GM12878 (cell line): ENCODE measurements around the gene PAQR8. TPM values are rescaled to one million over a fixed set of nuclear protein-coding genes. Genes with fewer than 3 reads are reported as not detected.

Experiments
- ATAC-seq: fragments of 200-7000 bp; cut with Tn5 transposase; 3 replicates; pipeline ENCODE4 v1.9.1; 2020; ENCODE audit warnings: mild to moderate bottlenecking, moderate library complexity
- BruUV-seq: library from RNA; stranded (reverse); fragments of 400-500 nt; replicated peaks from 2 replicates; lab custom pipeline; 2021; lab: Mats Ljungman, UMichigan
- CTCF ChIA-PET: fragments of 300-600 bp; sonication (Branson Sonifier 250); formaldehyde crosslinking; extraction: SDS; loops from one replicate; lab custom pipeline; 2021; ENCODE audit warnings: inconsistent platforms; lab: Yijun Ruan, JAX
- POLR2A ChIA-PET: fragments of 350-600 bp; formaldehyde crosslinking; extraction: SDS; loops from one replicate; lab custom pipeline; 2021; ENCODE audit warnings: inconsistent platforms; lab: Charles Lee
- RAD21 ChIA-PET: fragments of 300-600 bp; sonication (Branson Sonifier 250); formaldehyde crosslinking; loops from one replicate; lab custom pipeline; 2023; ENCODE audit warnings: antibody characterized with exemption; ENCODE audit not compliant: unreplicated experiment; lab: Charles Lee
- SMC1A ChIA-PET: fragments of 300-600 bp; sonication (Branson Sonifier 250); formaldehyde crosslinking; loops from one replicate; lab custom pipeline; 2023; ENCODE audit not compliant: unreplicated experiment, uncharacterized antibody; lab: Charles Lee
- DNase-seq: peaks from one replicate; pipeline ENCODE4 v3.0.0-alpha.2; 2011; ENCODE audit warnings: low read depth, low spot score
- FAIRE-seq: peaks from 3 replicates; lab custom pipeline; 2011; peaks lifted over from hg19 to GRCh38; lab: Jason Lieb, UNC
- H2AFZ ChIP-seq: 2 replicates; pipeline ENCODE4 v1.6.0; 2011; ENCODE audit warnings: low read depth, low read length, control low read depth; ENCODE audit not compliant: control insufficient read depth
- H3K27ac ChIP-seq: 2 replicates; pipeline ENCODE4 v1.5.1; 2011; ENCODE audit warnings: control low read depth; ENCODE audit not compliant: control insufficient read depth, insufficient read depth
- H3K27me3 ChIP-seq, 2 experiments: replicated peaks in 1 of 2; 2 replicates each; pipeline versions ENCODE4 v1.6.0 to v1.6.1; 2011; ENCODE audit warnings: low read length in 1 of 2; ENCODE audit not compliant: control insufficient read depth in 2 of 2, insufficient read depth in 2 of 2
- H3K36me3 ChIP-seq, 2 experiments: 2 replicates each; pipeline ENCODE4 v1.5.1; 2011; ENCODE audit warnings: low read length in 1 of 2; ENCODE audit not compliant: control insufficient read depth in 2 of 2, insufficient read depth in 2 of 2
- H3K4me1 ChIP-seq: 2 replicates; pipeline ENCODE4 v1.6.1; 2011; ENCODE audit warnings: mild to moderate bottlenecking, low read length, moderate library complexity, mixed read lengths; ENCODE audit not compliant: control insufficient read depth, insufficient read depth
- H3K4me2 ChIP-seq: 2 replicates; pipeline ENCODE4 v1.6.0; 2011; ENCODE audit warnings: control low read depth; ENCODE audit not compliant: control insufficient read depth, insufficient read depth
- H3K4me3 ChIP-seq: fragments of 200-600 bp; sonication (generic); 2 replicates; pipeline ENCODE4 v1.5.1; 2016
- H3K79me2 ChIP-seq: 2 replicates; pipeline ENCODE4 v1.6.0; 2011; ENCODE audit warnings: low read length; ENCODE audit not compliant: control insufficient read depth, insufficient read depth
- H3K9ac ChIP-seq: 2 replicates; pipeline ENCODE4 v1.8.0; 2011; ENCODE audit warnings: low read length, control low read depth, mixed read lengths; ENCODE audit not compliant: control insufficient read depth, insufficient read depth
- H3K9me3 ChIP-seq: replicated peaks from 3 replicates; pipeline ENCODE4 v1.5.1; 2011; ENCODE audit warnings: mild to moderate bottlenecking, low read length; ENCODE audit not compliant: control insufficient read depth, insufficient read depth
- H4K20me1 ChIP-seq: 2 replicates; pipeline ENCODE4 v1.6.0; 2011; ENCODE audit not compliant: control insufficient read depth, insufficient read depth
- ATF3 ChIP-seq: IDR thresholded peaks from 2 replicates; pipeline ENCODE4 v1.6.1; 2011; ENCODE audit warnings: low read depth, mild to moderate bottlenecking, low read length, moderate library complexity, borderline replicate concordance; ENCODE audit errors: extremely low read depth
- SKIL ChIP-seq: fragments of 450-650 bp; IDR thresholded peaks from 2 replicates; pipeline ENCODE4 v1.6.1; 2017; ENCODE audit warnings: mild to moderate bottlenecking, low read depth, inconsistent platforms; ENCODE audit not compliant: poor library complexity, severe bottlenecking
- SP1 ChIP-seq: IDR thresholded peaks from one replicate; pipeline ENCODE4 v1.6.1; 2011; ENCODE audit warnings: low read depth, low read length
- WGBS: methylation state at CpG from one replicate; pipeline ENCODE4 v1.1.6; 2016; ENCODE audit warnings: low lambda C conversion rate; ENCODE audit not compliant: insufficient replicate concordance, insufficient coverage; ENCODE audit errors: missing lambda C conversion rate; 5-methylcytosine and 5-hydroxymethylcytosine counted together
- in situ Hi-C: fragments of 300-500 bp; cut with MboI; formaldehyde crosslinking; loops from 9 replicates; pipeline ENCODE4 v1.14.3; 2018; ENCODE audit warnings: mixed read lengths
- intact Hi-C: fragments of 100-400 bp; cut with micrococcal nuclease; formaldehyde crosslinking; loops from one replicate; pipeline ENCODE4 v1.14.2; 2022; ENCODE audit not compliant: unreplicated experiment
- polyA plus RNA-seq, 11 experiments: library from polyadenylated mRNA; depleted of rRNA in 4 of 11; unstranded in 6 of 11; stranded (reverse) in 5 of 11; fragments of >200 nt; fragmentation: Nextera tagmentation in 4 of 11; fragmentation: Illumina TruSeq in 1 of 11; extraction: Ambion mirVana in 4 of 11; extraction: Trizol in 1 of 11; gene quantifications; 1 replicate in 1 of 11; 2 replicates in 10 of 11; pipeline versions ENCODE4 v1.2.1 to v1.2.3, GENCODE V29; 2011 to 2016; ENCODE audit warnings: inconsistent platforms in 2 of 11, missing spikeins in 2 of 11, low read depth in 1 of 11
- total RNA-seq, 4 experiments: library from RNA; depleted of rRNA in 3 of 4; stranded (reverse); fragments of >200 nt in 3 of 4; fragmentation: Illumina TruSeq in 1 of 4; extraction: Trizol in 1 of 4; gene quantifications; 2 replicates each; pipeline versions ENCODE4 v1.2.1 to v1.2.3, GENCODE V29; 2013 to 2021

PAQR8 gene
- total and polyA plus RNA-seq, 10 of the 15 experiments (the other 5 are each of a cell fraction or from before 2014, with no cell fraction given), result 3.9 to 22.4 (median 14.6) TPM

GRCh38 chr6:52324189-52324588 lies 37.8 kb upstream of the PAQR8 start:
- Histone ChIP-seq H3K4me1 (peaks cover 1% of the 10 kb centered on the region), H3K27me3 (no peaks in the 10 kb centered on the region), H3K9ac (no peak overlapping the region), H3K27ac (no peak overlapping the region), H3K36me3 (no peaks in the 10 kb centered on the region), H3K4me2 (no peak overlapping the region), H3K9me3 (no peaks in the 10 kb centered on the region), H4K20me1 (no peaks in the 10 kb centered on the region), H3K79me2 (no peaks in the 10 kb centered on the region), H2AFZ (no peak overlapping the region), H3K4me3 (no peak overlapping the region)
- 84% methylated on average over 6 of the region's 6 CpGs for WGBS
- intact Hi-C loops, result no loop called here
- no peak for ATAC-seq
- ChIA-PET RAD21 (no interaction called here), POLR2A (interaction anchor here (0.6 kb wide), 1 partner anchor 39 kb away, joined by 8 read pairs; no protein-coding TSS in a partner anchor), SMC1A (interaction anchor here (2.5 kb wide), 1 partner anchor 28 kb away, joined by 12 read pairs; no protein-coding TSS in a partner anchor), CTCF (no interaction called here)
- in situ Hi-C loops, result no loop called here
- no TSS peak for BruUV-seq
- TF ChIP-seq ATF3, result no peak
- TF ChIP-seq SKIL, result no peak
- TF ChIP-seq SP1, result no peak
- no peak for DNase-seq
- no peak for FAIRE-seq
